Stimulated activated CD8-positive, alpha-beta memory T cell treated with anti-CD3 and anti-CD28 coated beads, Interleukin-12 subunit alpha, Interleukin-12 subunit beta, amount 100 ng/mL, for 24 hours (primary cell): ENCODE results near the gene GALNT11.

Source experiments
- DNase-seq: peaks from one replicate; pipeline ENCODE4 v3.0.0-alpha.2; 2020; ENCODE audit errors: extremely low read depth

GALNT11 gene

DNA sequence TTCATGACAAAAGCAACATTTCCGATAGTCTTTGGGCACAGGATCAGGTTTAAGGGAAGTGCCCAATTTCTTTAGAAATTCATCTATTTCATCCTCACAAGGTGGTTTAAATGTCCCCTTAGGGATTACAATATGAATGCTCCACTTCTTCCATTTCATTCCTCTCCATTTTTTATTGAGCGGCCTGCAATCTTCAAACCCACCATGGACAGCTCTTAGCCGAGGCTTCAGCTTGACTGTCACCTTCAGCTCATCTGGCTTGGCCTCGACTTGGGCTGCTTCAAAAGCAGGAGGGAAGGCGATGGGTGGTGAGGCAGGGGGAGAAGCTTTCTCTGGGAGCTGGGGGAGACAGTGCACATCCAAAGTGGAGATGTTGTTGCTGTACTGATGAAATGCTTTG, 123.2 kb downstream of the GALNT11 start:
- DNase-seq, result no peak

DNA sequence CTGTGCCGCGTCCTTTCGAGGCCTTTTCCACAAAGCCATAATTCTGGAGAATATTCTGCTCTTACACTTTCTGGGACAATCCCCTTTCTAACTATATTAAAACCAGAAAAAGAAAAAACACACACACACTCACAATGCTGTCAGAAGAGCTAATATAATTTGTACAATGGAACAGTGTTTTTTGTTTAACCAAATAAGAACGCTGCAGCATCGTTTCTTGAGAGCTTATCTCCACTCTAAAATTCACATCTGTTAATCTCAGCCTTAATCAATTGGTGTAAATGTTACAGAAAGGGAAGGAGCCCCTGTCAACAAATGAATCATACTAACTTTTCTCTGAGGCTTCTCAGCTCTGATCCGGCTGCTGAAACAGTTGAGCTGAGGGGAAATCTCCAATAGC, 123.9 kb downstream of the GALNT11 start:
- DNase-seq, result no peak

- no peak for DNase-seq
Observed at GRCh38 chr7:152152267-152152666, 126.8 kb downstream of the GALNT11 start.

DNA sequence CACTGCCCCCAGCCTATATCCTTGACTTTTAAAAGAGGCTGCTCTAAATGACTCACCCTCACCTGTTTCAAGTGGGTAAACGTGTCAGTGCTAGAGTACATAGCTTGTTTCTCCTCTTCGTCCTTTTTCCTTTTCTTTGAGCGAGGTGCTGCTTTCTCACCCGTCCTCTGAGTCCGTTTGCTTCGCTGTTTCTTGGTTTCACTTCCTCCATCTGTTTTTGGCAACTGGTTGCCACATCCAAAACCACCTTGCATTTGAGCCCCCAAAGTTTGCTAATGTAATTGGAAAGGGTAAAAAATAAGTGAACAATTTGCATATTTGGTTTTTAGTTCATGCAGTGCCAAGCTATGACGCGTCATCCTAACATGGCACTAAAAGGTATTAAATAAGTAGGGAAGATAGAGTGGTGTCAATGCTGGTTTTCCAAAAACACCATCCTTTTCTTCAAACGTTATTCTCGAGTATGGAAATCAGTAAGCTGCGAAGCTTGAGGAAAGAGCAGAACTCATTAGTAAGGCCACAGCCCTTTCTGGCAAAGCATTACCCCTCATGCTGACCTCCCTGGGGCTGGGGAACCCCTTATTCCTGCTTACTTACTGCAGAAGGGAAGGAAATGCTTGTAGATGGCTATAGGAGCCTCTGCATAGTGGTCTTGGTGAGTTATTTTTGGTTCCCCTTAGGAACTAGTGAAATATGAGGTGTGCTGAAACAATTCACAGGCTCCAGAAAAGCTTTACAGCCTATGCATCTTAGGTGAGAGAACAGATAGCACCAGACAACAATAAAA, 133.5 kb downstream of the GALNT11 start:
- DNase-seq, result no peak

DNA sequence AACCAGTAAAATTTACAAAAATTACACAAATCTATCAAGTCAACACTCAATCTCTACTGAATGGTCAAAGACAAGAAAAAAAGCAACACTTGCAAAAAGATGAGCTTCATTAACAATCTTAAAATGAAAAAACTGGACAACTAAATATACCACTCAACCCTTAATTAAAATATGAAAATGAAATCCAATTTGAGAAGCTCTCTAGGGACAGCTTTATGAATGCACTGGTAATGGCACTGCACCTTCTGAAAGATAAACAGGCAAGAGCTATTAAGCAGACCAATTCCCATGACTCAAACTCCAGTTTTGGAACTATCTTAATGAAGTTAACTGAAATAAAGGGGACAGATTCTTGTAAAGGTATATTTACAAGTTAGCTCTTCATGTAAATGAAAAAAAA, 135.7 kb downstream of the GALNT11 start:
- DNase-seq, result no peak

DNA sequence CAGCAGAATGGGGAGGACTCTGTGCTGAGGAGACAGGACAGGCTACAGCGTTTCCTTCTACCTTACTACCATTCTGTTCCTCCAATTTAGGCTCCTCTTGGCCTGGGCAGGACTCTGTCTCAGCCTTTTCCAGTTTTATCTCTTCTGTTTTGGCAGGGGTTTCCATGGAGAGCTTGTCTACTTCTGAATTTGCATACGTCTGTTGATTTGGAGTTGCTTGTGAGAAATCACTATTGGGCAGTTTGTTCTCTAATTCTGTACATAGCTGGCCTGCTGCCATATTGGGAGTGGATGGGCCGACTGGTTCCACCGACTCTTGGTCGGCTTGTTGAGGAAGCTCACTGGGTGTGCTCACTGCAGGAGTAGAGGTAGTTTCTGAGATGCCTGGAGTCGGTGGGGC, 136.8 kb downstream of the GALNT11 start:
- no peak for DNase-seq
